SK-N-SH treated with all-trans-retinoic acid at 6 μM for 48 hours (cell line): ENCODE measurements around the gene LDLRAP1.
A peak's percentile ranks its signal among the peaks of the same experiment; 100 is the strongest.

ENCODE experiments used
- ATAC-seq: fragments of 200-7000 bp; cut with Tn5 transposase; 3 replicates; pipeline ENCODE4 v1.9.1; 2020; ENCODE audit warnings: mild to moderate bottlenecking, moderate library complexity
- ARNTL ChIP-seq: fragments of 450-650 bp; formaldehyde crosslinking; IDR thresholded peaks from 2 replicates; pipeline ENCODE4 v1.5.0; 2020; ENCODE audit warnings: low read depth, mild to moderate bottlenecking, moderate library complexity, borderline replicate concordance
- BACH2 ChIP-seq: fragments of 250-450 bp; sonication (Bioruptor Pico); IDR thresholded peaks from 2 replicates; pipeline ENCODE4 v1.9.0; 2021; ENCODE audit warnings: mild to moderate bottlenecking, borderline replicate concordance
- CSDC2 ChIP-seq: fragments of 250-450 bp; sonication (Bioruptor Pico); IDR thresholded peaks from 2 replicates; pipeline ENCODE4 v1.5.0; 2020; ENCODE audit warnings: mild to moderate bottlenecking, moderate library complexity
- ESRRG ChIP-seq: fragments of 250-450 bp; sonication (Bioruptor Pico); IDR thresholded peaks from 2 replicates; pipeline ENCODE4 v1.6.1; 2021; ENCODE audit warnings: mild to moderate bottlenecking
- ISL1 ChIP-seq: fragments of 250-450 bp; sonication (Bioruptor Pico); IDR thresholded peaks from 2 replicates; pipeline ENCODE4 v2.1.2; 2022; ENCODE audit warnings: mild to moderate bottlenecking, moderate library complexity
- POU6F1 ChIP-seq: fragments of 250-450 bp; sonication (Bioruptor Pico); IDR thresholded peaks from 2 replicates; pipeline ENCODE4 v1.8.0; 2021; ENCODE audit warnings: low read depth, mild to moderate bottlenecking, moderate library complexity, borderline replicate concordance
- RARB ChIP-seq: fragments of 250-450 bp; sonication (Bioruptor Pico); IDR thresholded peaks from 2 replicates; pipeline ENCODE4 v1.8.0; 2021; ENCODE audit warnings: mild to moderate bottlenecking, moderate library complexity
- SNAI2 ChIP-seq: fragments of 250-450 bp; sonication (Bioruptor Pico); IDR thresholded peaks from 2 replicates; pipeline ENCODE4 v1.5.0; 2020; ENCODE audit warnings: mild to moderate bottlenecking, moderate library complexity
- TCF4 ChIP-seq: fragments of 250-450 bp; sonication (Bioruptor Pico); IDR thresholded peaks from 2 replicates; pipeline ENCODE4 v1.8.0; 2021; ENCODE audit warnings: mild to moderate bottlenecking, moderate library complexity, borderline replicate concordance
- TOX ChIP-seq: fragments of 250-450 bp; sonication (Bioruptor Pico); IDR thresholded peaks from 2 replicates; pipeline ENCODE4 v1.8.0; 2021; ENCODE audit warnings: mild to moderate bottlenecking, moderate library complexity, borderline replicate concordance
- ZC3H10 ChIP-seq: fragments of 250-450 bp; sonication (Bioruptor Pico); IDR thresholded peaks from 2 replicates; pipeline ENCODE4 v1.5.1; 2021; ENCODE audit warnings: mild to moderate bottlenecking, moderate library complexity
- ZFP3 ChIP-seq: fragments of 250-450 bp; sonication (Bioruptor Pico); IDR thresholded peaks from 2 replicates; pipeline ENCODE4 v1.5.0; 2020; ENCODE audit warnings: mild to moderate bottlenecking, moderate library complexity
- ZFP30 ChIP-seq: fragments of 450-650 bp; formaldehyde crosslinking; IDR thresholded peaks from 2 replicates; pipeline ENCODE4 v1.5.0; 2022; ENCODE audit warnings: mild to moderate bottlenecking, moderate library complexity
- ZNF565 ChIP-seq: fragments of 450-650 bp; formaldehyde crosslinking; conservative IDR thresholded peaks from 2 replicates; pipeline ENCODE4 v1.5.0; 2020; ENCODE audit warnings: low read depth, mild to moderate bottlenecking, moderate library complexity
- ZNF8 ChIP-seq: fragments of 450-650 bp; formaldehyde crosslinking; IDR thresholded peaks from 2 replicates; pipeline ENCODE4 v1.5.0; 2020; ENCODE audit warnings: mild to moderate bottlenecking, moderate library complexity
- TF ChIP-seq, protein P1 (sequence below): fragments of 250-450 bp; sonication (Bioruptor Pico); IDR thresholded peaks from 2 replicates; pipeline ENCODE4 v1.8.0; 2020; ENCODE audit warnings: mild to moderate bottlenecking, moderate library complexity, borderline replicate concordance

The LDLRAP1 gene

GRCh38 chr1:25572107-25572506 is 28.7 kb downstream of the LDLRAP1 start (continued):
- TF ChIP-seq, protein P1, sequence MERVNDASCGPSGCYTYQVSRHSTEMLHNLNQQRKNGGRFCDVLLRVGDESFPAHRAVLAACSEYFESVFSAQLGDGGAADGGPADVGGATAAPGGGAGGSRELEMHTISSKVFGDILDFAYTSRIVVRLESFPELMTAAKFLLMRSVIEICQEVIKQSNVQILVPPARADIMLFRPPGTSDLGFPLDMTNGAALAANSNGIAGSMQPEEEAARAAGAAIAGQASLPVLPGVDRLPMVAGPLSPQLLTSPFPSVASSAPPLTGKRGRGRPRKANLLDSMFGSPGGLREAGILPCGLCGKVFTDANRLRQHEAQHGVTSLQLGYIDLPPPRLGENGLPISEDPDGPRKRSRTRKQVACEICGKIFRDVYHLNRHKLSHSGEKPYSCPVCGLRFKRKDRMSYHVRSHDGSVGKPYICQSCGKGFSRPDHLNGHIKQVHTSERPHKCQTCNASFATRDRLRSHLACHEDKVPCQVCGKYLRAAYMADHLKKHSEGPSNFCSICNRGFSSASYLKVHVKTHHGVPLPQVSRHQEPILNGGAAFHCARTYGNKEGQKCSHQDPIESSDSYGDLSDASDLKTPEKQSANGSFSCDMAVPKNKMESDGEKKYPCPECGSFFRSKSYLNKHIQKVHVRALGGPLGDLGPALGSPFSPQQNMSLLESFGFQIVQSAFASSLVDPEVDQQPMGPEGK (CRISPR knock-in tag): no peak

- no peak for TF ChIP-seq ARNTL (CRISPR knock-in tag)
- TF ChIP-seq POU6F1 (CRISPR knock-in tag): no peak
- no peak for TF ChIP-seq ZNF8 (CRISPR knock-in tag)
- no peak for TF ChIP-seq CSDC2 (CRISPR knock-in tag)
- TF ChIP-seq SNAI2 (CRISPR knock-in tag): no peak
- TF ChIP-seq ZNF565 (CRISPR knock-in tag): no peak
- TF ChIP-seq TOX (CRISPR knock-in tag): no peak
- no peak for TF ChIP-seq ISL1 (CRISPR knock-in tag)
- ATAC-seq: peak; percentile 89
Observed at GRCh38 chr1:25572708-25573590, 29.5 kb downstream of the LDLRAP1 start.

GRCh38 chr1:25573591-25573930 is 30.2 kb downstream of the LDLRAP1 start:
- ATAC-seq: no peak

DNA sequence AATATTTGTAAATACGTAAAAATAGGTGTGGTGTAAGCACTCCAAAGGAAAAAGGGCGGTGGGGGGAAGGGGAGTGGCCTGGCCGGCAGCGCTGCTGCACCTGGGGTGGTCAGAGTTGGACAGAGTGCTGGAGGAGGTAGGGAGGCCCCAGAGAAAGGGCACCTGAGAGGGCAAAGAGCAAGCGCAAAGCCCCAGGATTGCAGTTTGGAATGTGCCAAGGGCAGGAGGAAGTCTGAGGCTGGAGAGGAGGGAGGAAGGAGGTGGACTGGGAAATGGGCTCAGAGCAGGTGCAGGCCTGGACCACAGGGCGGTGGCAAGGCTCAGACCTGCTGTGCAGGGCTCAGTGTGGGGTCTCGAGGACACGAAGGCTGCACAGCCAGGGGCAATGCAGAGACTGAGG is 30.6 kb downstream of the LDLRAP1 start:
- no peak for ATAC-seq
- TF ChIP-seq ISL1 (CRISPR knock-in tag) (no peak), RARB (CRISPR knock-in tag) (no peak), POU6F1 (CRISPR knock-in tag) (no peak), ZFP30 (CRISPR knock-in tag) (no peak), ZC3H10 (CRISPR knock-in tag) (no peak), ZFP3 (no peak), ZNF8 (CRISPR knock-in tag) (no peak), BACH2 (no peak), ZNF565 (CRISPR knock-in tag) (no peak), ARNTL (CRISPR knock-in tag) (no peak), TCF4 (CRISPR knock-in tag) (no peak)
- TF ChIP-seq, protein P1 (CRISPR knock-in tag): no peak

More at GRCh38 chr1:25573591-25573930, 30.2 kb downstream of the LDLRAP1 start:
- TF ChIP-seq ESRRG (CRISPR knock-in tag) (no peak), ZFP30 (CRISPR knock-in tag) (no peak), TOX (CRISPR knock-in tag) (no peak)
- TF ChIP-seq, protein P1 (CRISPR knock-in tag): no peak
